ENCODE results near the gene WDFY1.

DNA sequence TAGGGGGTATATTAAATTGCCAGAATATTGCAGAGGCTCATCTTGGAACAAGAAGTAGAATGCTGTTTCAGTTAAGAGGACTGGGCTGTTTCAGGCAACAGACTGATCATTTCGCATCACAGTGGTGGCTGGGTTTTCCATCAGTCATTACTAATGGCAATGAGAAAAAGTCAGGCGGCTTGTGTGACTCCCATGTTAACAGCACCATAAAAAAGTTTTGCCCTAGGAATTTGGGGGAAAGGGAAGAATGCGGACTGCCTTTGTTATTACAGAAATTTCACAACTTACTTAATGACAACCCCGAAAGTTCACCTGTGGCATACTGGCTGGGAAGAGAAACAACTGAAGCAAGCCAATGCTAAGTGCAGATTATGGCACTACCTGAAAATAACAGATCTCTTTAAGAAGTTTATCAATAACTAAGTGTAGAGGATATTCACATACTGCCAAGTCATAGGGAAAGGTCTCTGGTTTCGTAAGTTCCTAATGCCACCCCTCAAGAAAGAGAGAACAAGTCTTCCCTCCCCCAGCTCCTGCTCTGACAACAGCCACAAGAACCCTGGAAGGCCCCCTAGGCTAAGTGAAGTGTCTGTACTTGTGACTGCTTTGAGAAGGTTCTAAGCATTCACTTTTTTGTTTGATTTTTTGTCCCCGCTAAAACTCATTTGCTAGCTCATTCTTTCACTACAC is 67.3 kb downstream of the WDFY1 start:
- no peak for TF ChIP-seq POLR2AphosphoS5 (IDR thresholded peaks at IDR 0.05; ENCODE audit: insufficient read depth, low read depth, low read length)
- TF ChIP-seq, protein P1, sequence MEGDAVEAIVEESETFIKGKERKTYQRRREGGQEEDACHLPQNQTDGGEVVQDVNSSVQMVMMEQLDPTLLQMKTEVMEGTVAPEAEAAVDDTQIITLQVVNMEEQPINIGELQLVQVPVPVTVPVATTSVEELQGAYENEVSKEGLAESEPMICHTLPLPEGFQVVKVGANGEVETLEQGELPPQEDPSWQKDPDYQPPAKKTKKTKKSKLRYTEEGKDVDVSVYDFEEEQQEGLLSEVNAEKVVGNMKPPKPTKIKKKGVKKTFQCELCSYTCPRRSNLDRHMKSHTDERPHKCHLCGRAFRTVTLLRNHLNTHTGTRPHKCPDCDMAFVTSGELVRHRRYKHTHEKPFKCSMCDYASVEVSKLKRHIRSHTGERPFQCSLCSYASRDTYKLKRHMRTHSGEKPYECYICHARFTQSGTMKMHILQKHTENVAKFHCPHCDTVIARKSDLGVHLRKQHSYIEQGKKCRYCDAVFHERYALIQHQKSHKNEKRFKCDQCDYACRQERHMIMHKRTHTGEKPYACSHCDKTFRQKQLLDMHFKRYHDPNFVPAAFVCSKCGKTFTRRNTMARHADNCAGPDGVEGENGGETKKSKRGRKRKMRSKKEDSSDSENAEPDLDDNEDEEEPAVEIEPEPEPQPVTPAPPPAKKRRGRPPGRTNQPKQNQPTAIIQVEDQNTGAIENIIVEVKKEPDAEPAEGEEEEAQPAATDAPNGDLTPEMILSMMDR (IDR thresholded peaks at IDR 0.05; ENCODE audit: extremely low read depth in 1 of 2, insufficient read depth in 1 of 2, low read depth in 1 of 2, low read length in 2 of 2): no peak
- TF ChIP-seq POLR2A (IDR thresholded peaks at IDR 0.05; ENCODE audit: low read depth, low read length): no peak
- TF ChIP-seq EZH2 (IDR thresholded peaks at IDR 0.05; ENCODE audit: borderline replicate concordance, low read depth, low read length, severe bottlenecking): no peak
- TF ChIP-seq, protein P2, sequence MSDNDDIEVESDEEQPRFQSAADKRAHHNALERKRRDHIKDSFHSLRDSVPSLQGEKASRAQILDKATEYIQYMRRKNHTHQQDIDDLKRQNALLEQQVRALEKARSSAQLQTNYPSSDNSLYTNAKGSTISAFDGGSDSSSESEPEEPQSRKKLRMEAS (IDR thresholded peaks at IDR 0.05; ENCODE audit: insufficient read depth, insufficient read length): no peak
- TF ChIP-seq FOS (IDR thresholded peaks at IDR 0.05; ENCODE audit: borderline replicate concordance, insufficient read depth, low read length): no peak
- TF ChIP-seq GATA2 (IDR thresholded peaks at IDR 0.05; ENCODE audit: insufficient read depth, insufficient read length, low read depth, low read length): no peak
- TF ChIP-seq JUN (IDR thresholded peaks at IDR 0.05; ENCODE audit: borderline replicate concordance, insufficient read depth, insufficient read length, low read depth): no peak

All from endothelial cell of umbilical vein (primary cell).